GM12875 (cell line): ENCODE results near the gene CDC34.

Source experiments
- H3K4me3 ChIP-seq: one replicate; pipeline ENCODE4 v1.5.1; 2011; ENCODE audit warnings: low read depth, low read length, control low read depth
- TF ChIP-seq, protein P1 (sequence below): IDR thresholded peaks from 2 replicates; pipeline ENCODE4 v1.5.1; 2011; ENCODE audit warnings: low read depth, mild to moderate bottlenecking, control low read depth, inconsistent platforms, low read length, moderate library complexity, borderline replicate concordance; ENCODE audit not compliant: insufficient read depth

CDC34 gene

DNA sequence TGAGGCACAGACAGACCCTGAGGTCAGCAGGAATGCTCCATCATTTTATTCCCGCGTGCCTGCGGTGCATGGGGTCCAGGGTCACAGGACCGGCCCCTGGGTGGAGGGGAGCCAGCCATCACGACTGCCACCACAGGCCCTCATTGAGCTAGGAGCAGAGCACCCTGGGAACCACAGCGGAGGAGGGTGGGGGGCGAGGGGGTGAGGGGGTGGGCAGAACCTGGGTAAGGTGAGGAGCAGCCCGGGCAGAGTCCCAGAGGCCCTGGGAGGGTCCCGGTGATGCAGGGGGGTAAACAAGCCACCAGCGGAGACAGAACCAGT is 36.5 kb upstream of the CDC34 start:
- TF ChIP-seq, protein P1, sequence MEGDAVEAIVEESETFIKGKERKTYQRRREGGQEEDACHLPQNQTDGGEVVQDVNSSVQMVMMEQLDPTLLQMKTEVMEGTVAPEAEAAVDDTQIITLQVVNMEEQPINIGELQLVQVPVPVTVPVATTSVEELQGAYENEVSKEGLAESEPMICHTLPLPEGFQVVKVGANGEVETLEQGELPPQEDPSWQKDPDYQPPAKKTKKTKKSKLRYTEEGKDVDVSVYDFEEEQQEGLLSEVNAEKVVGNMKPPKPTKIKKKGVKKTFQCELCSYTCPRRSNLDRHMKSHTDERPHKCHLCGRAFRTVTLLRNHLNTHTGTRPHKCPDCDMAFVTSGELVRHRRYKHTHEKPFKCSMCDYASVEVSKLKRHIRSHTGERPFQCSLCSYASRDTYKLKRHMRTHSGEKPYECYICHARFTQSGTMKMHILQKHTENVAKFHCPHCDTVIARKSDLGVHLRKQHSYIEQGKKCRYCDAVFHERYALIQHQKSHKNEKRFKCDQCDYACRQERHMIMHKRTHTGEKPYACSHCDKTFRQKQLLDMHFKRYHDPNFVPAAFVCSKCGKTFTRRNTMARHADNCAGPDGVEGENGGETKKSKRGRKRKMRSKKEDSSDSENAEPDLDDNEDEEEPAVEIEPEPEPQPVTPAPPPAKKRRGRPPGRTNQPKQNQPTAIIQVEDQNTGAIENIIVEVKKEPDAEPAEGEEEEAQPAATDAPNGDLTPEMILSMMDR: no peak
- no peak overlapping the region for H3K4me3 ChIP-seq

DNA sequence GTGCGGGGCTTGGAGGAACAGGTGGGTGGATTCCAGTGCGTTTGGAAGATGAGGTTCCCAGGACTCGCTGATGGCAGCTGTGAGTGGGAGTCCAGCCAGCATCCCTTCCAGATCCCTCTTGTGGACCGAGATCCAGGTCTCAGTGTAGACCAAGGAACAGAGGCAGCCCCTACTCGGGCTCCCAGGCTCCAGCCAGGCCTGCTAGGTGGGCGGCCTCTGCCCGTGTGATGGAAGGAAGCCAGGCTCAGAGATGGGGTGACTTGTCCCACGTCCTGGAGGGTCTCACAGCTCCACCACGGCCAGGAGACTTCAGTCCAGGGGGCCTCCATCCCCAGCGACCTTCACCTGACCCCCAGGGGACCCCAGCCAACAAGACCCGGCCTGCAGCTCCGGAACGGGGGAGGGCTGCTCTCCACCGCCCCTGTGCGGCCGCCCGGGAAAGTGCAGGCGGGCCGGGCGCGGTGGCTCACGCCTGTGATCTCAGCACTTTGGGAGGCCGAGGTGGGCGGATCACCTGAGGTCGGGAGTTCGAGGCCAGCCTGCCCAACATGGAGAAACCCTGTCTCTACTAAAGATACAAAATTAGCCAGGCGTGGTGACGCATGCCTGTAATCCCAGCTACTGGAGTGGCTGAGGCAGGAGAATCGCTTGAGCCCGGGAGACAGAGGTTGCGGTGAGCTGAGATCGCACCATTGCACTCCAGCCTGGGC is 36.0 kb upstream of the CDC34 start:
- TF ChIP-seq, protein P1: peak; percentile 82

DNA sequence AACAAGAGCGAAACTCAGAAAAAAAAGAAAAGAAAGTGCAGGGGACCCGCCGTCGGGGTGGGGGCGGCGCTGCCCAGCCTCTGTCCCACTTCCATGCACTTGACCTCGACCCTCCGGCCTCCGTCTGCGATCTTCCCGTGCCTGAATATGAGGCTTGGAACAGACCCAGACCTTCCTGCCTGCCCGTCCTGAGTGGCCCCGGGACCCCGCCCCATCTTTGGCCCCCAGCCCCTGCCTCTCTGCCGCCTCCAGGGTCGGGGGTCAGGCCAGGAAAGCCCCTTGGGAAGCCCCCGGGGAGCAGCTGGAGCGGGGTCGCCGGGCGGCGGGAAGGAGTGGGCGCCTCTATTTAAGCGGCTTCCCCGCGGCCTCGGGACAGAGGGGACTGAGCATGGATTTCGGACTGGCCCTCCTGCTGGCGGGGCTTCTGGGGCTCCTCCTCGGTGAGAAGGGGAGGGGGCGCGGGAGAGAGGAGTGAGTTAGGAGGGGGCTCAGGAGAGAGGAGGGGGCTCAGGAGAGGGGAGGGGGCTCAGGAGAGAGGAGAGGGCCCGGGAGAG is 35.4 kb upstream of the CDC34 start, which contains the start of gene MADCAM1:
Gene MADCAM1, plus strand, starts transcription at position 375 of the 554 bp plus-strand sequence. Its CDS starts 14 bp downstream, at position 389.
- no peak within 1 kb of the TSS for H3K4me3 ChIP-seq
- TF ChIP-seq, protein P1: no peak

More for the DNA sequence above, 36.0 kb upstream of the CDC34 start:
- no peak overlapping the region for H3K4me3 ChIP-seq

DNA sequence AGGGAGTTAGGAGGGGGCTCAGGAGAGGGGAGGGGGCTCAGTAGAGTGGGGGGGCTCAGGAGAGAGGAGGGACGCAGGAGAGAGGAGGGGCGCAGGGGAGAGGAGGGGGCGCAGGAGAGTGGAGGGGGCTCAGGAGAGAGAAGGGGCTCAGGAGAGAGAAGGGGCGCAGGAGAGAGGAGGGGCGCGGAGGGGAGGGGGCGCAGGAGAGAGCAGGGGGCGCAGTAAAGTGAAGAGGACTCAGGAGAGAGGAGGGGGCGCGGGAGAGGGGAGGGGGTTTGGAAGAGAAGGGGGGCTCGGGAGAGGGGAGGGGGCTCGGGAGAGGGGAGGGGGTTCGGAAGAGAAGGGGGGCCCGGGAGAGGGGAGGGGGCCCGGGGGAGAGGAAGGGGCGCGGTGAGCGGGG is 34.6 kb upstream of the CDC34 start:
- no peak overlapping the region for H3K4me3 ChIP-seq
- TF ChIP-seq, protein P1: no peak

DNA sequence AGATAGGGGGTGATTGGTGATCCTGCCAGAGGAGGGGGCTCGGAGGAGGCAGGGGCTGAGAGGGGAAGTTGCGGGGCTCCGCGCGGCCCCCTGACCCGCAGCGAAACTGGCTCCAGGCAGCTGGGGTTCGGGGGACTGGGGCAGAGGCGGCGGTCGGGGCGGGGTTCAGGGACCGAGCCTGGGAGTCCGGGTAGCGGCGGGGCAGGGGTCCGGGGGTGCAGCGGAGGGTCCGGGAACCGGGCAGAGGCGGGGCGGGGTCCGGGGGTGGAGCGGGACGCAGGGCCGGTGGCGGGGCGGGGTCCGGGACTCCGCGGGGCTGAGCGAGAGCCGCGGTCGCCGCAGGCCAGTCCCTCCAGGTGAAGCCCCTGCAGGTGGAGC is 34.1 kb upstream of the CDC34 start:
- no peak overlapping the region for H3K4me3 ChIP-seq
- TF ChIP-seq, protein P1: no peak

DNA sequence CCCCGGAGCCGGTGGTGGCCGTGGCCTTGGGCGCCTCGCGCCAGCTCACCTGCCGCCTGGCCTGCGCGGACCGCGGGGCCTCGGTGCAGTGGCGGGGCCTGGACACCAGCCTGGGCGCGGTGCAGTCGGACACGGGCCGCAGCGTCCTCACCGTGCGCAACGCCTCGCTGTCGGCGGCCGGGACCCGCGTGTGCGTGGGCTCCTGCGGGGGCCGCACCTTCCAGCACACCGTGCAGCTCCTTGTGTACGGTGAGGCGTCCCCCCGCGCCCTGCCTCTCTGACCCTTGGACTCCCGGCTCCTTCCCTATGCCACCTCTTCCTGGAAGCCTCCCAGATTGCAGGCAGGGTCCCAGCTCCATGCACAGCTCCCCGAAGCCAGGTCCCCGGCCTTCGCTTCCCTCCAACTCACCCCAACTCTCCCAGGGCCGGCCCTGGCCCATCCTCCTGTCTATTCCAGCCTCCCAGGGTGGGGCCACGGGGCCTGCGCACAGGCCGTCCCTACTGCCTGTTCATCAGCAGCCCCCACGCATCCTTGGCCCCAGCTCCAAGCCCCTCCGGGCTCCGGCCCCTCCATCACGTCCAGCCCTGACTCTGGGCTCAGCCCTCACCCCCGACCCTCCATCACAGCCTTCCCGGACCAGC is 33.6 kb upstream of the CDC34 start:
- H3K4me3 ChIP-seq: no peak overlapping the region

DNA sequence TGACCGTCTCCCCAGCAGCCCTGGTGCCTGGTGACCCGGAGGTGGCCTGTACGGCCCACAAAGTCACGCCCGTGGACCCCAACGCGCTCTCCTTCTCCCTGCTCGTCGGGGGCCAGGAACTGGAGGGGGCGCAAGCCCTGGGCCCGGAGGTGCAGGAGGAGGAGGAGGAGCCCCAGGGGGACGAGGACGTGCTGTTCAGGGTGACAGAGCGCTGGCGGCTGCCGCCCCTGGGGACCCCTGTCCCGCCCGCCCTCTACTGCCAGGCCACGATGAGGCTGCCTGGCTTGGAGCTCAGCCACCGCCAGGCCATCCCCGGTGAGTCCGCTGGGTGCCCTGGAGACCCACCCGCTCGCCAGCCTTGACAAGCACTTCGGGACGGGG is 33.1 kb upstream of the CDC34 start:
- H3K4me3 ChIP-seq: no peak overlapping the region

More for the DNA sequence above, 33.6 kb upstream of the CDC34 start:
- TF ChIP-seq, protein P1: no peak

More for the DNA sequence above, 33.1 kb upstream of the CDC34 start:
- TF ChIP-seq, protein P1: no peak
